Measurements from ENCODE around the gene METTL16. TPM values are rescaled to one million over a fixed set of nuclear protein-coding genes. Genes with fewer than 3 reads are reported as not detected.

Gene METTL16
- total and polyA plus RNA-seq, 9 of the 15 experiments (the other 6 are each of a cell fraction or from before 2014, with no cell fraction given): 12.1 to 30.5 (median 19.8) TPM

- peak in 1 of 3 experiments; percentile 27 for TF ChIP-seq YY1 (IDR thresholded peaks at IDR 0.05; ENCODE audit: borderline replicate concordance in 1 of 3, control insufficient read depth in 1 of 3, extremely low read depth in 1 of 3, insufficient read depth in 3 of 3, insufficient read length in 1 of 3, insufficient replicate concordance in 2 of 3, low read depth in 1 of 3, low read length in 2 of 3)
- TF ChIP-seq, protein P1, sequence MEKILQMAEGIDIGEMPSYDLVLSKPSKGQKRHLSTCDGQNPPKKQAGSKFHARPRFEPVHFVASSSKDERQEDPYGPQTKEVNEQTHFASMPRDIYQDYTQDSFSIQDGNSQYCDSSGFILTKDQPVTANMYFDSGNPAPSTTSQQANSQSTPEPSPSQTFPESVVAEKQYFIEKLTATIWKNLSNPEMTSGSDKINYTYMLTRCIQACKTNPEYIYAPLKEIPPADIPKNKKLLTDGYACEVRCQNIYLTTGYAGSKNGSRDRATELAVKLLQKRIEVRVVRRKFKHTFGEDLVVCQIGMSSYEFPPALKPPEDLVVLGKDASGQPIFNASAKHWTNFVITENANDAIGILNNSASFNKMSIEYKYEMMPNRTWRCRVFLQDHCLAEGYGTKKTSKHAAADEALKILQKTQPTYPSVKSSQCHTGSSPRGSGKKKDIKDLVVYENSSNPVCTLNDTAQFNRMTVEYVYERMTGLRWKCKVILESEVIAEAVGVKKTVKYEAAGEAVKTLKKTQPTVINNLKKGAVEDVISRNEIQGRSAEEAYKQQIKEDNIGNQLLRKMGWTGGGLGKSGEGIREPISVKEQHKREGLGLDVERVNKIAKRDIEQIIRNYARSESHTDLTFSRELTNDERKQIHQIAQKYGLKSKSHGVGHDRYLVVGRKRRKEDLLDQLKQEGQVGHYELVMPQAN (IDR thresholded peaks at IDR 0.05; ENCODE audit: borderline replicate concordance): peak; percentile 63; the same call in 1 of the 2 replicates
- no peak for TF ChIP-seq KDM1A (IDR thresholded peaks at IDR 0.05)
- TF ChIP-seq PHF8 (IDR thresholded peaks at IDR 0.05; ENCODE audit: borderline replicate concordance, low read length): peak; percentile 45; the same call in 1 of the 2 replicates
- peak; percentile 83 to 87 for TF ChIP-seq MNT (conservative IDR thresholded peaks at IDR 0.05)
- 0 out of 2 replicates have a peak, but pooled peaks have one; percentile 37 for TF ChIP-seq ATF2 (CRISPR knock-in tag; IDR thresholded peaks at IDR 0.05)
- no peak for TF ChIP-seq ELK1 (CRISPR knock-in tag; IDR thresholded peaks at IDR 0.05)
- TF ChIP-seq DPF2 (IDR thresholded peaks at IDR 0.05): peak; percentile 40; the same call in 1 of the 2 replicates
- TF ChIP-seq ZBTB7A (IDR thresholded peaks at IDR 0.05; ENCODE audit: borderline replicate concordance, control insufficient read depth, low read depth, low read length): peak; percentile 13; the same call in 1 of the 2 replicates
- no peak for TF ChIP-seq TAF15 (IDR thresholded peaks at IDR 0.05; ENCODE audit: low read depth, low read length)
- 0 out of 2 replicates have a peak, but pooled peaks have one; percentile 62 for TF ChIP-seq ZNF395 (CRISPR knock-in tag; IDR thresholded peaks at IDR 0.05)
- TF ChIP-seq CCNT2 (IDR thresholded peaks at IDR 0.05; ENCODE audit: borderline replicate concordance, extremely low read depth, insufficient read length, low read depth, low read length): peak; percentile 59
- TF ChIP-seq, protein P2, sequence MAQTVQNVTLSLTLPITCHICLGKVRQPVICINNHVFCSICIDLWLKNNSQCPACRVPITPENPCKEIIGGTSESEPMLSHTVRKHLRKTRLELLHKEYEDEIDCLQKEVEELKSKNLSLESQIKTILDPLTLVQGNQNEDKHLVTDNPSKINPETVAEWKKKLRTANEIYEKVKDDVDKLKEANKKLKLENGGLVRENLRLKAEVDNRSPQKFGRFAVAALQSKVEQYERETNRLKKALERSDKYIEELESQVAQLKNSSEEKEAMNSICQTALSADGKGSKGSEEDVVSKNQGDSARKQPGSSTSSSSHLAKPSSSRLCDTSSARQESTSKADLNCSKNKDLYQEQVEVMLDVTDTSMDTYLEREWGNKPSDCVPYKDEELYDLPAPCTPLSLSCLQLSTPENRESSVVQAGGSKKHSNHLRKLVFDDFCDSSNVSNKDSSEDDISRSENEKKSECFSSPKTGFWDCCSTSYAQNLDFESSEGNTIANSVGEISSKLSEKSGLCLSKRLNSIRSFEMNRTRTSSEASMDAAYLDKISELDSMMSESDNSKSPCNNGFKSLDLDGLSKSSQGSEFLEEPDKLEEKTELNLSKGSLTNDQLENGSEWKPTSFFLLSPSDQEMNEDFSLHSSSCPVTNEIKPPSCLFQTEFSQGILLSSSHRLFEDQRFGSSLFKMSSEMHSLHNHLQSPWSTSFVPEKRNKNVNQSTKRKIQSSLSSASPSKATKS (CRISPR knock-in tag; IDR thresholded peaks at IDR 0.05): no peak
These were observed 118.3 kb downstream of the METTL16 start (continued) for GRCh38 chr17:2393174-2393953.

Measured in K562 (cell line).